ENCODE results near the gene POLDIP2.

The POLDIP2 gene

DNA sequence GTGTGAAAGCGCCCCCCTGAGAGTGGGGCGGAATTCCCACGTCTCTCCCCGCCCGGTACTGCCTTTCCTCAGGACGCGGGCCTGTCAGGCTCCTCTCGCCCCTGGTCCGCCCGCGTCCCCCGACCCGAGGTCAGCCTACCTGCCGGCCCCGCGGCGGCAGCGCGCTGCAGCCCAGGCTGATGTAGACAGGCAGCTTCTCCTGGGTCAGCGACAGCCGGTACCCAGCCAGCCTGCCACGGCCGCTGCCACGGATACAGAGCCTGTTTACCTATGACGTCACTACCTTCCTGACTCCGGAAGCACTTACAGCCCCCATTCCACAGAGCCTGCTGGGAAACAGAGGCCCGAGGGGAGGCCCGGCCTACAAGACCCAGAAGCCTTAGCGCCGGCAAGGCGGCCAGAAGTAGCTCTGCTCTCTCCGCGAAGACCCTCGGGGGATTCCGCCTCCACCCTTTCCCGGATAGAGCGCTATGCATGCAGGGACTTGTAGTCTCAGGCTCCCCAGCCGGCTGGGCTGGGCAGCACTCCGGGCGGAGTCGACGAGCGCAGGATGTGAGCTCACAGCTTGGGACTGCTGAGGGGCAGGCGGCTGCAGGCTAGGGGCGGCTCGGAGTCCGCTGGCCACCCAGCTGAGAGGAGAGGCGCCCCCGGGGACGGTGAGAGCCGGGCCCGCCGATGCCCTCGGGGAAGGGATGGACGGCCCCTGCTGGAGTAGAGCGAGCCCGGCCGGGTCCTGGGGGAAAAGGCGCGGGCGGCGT lies 21.9 kb downstream of the POLDIP2 start, which contains the start of the genes IFT20 and TNFAIP1:
IFT20 (minus strand) TSS at position 272 of the 758 bp plus-strand sequence. CDS start 3,487 bp downstream, outside the sequence.
TNFAIP1 (plus strand) TSS at position 561 of the 758 bp plus-strand sequence. CDS start 3,761 bp downstream, outside the sequence.
- DNase-seq (ENCODE audit: low spot score): peak; percentile 99

GRCh38 chr17:28334666-28335200 lies 22.6 kb downstream of the POLDIP2 start:
- DNase-seq (ENCODE audit: low spot score): no peak

GRCh38 chr17:28334171-28334570 lies 23.2 kb downstream of the POLDIP2 start:
- DNase-seq (ENCODE audit: low spot score): no peak

- DNase-seq (ENCODE audit: low spot score): no peak
Measured at GRCh38 chr17:28333083-28333746, 24.1 kb downstream of the POLDIP2 start.

- no peak for DNase-seq (ENCODE audit: low spot score)
Measured at GRCh38 chr17:28331891-28332420, 25.4 kb downstream of the POLDIP2 start.

DNA sequence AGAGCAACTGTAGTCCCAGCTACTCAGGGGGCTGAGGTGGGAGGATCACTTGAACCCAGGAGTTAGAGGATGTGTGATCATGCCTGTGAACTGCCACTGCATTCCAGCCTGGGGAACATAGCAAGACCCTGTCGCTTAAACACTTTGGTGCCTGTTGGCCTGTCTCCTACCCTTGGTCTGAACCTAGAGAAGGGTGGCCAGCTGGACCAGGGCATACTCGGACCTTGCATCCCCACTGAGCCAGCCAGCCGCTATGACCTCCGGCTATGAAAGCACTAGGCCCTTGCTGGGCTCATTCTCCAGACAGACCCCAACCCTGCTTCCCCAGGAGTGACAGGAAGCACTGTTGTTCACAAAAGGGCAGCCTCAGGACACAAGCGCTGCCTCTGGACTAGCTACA lies 26.7 kb downstream of the POLDIP2 start:
- no peak for DNase-seq (ENCODE audit: low spot score)

GRCh38 chr17:28328325-28328724 lies 29.0 kb downstream of the POLDIP2 start:
- no peak for DNase-seq (ENCODE audit: low spot score)

DNA sequence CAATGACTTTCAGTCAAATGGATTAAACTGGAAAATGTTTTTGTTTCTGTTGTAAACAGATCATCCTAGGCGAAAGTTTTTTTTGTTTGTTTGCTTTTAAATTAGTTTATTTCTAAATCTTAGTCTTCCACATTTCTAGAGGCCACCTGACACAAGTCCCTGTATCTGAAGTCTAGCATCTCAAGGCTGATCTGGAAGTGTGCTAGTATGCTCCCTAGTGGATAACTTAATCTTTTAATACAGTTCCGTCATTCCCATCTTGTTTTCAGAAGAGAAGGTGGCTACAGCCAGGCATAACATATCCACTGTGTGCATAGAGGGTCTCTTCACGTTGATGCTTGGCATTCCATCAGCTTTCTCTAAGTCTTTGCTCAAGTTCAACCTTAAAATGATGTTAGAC lies 29.6 kb downstream of the POLDIP2 start:
- no peak for DNase-seq (ENCODE audit: low spot score)

- DNase-seq (ENCODE audit: low spot score): no peak
Measured at GRCh38 chr17:28327031-28327607, 30.2 kb downstream of the POLDIP2 start.

GRCh38 chr17:28326114-28326513 lies 31.2 kb downstream of the POLDIP2 start:
- DNase-seq (ENCODE audit: low spot score): no peak

- no peak for DNase-seq (ENCODE audit: low spot score)
Measured at GRCh38 chr17:28325211-28325610, 32.1 kb downstream of the POLDIP2 start.

GRCh38 chr17:28324781-28325180 lies 32.5 kb downstream of the POLDIP2 start:
- DNase-seq (ENCODE audit: low spot score): no peak

DNA sequence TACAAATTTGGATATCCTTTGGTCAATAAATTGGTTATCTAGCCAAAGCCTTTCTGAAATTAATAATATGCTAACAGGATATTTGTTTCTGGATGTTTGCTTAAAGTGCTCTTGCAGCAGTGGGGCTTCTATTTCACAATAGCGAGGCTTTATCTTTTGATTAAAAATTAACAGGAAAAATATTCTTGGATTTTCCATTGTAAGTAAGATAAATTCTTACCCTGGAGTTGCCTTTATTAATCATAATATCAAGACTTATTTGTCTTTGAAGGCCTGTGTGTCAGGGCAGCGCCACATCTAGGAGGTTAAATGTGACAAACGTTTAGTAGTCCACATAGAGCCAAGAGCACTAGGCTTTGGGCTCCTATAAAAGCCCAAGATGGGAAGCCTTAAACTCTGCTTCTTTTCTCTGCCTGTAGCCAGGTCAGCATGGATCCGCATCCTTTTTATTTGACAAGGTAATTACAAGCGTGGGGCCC lies 33.0 kb downstream of the POLDIP2 start:
- DNase-seq (ENCODE audit: low spot score): no peak

GRCh38 chr17:28320215-28321061 lies 36.9 kb downstream of the POLDIP2 start:
- no peak for DNase-seq (ENCODE audit: low spot score)

DNA sequence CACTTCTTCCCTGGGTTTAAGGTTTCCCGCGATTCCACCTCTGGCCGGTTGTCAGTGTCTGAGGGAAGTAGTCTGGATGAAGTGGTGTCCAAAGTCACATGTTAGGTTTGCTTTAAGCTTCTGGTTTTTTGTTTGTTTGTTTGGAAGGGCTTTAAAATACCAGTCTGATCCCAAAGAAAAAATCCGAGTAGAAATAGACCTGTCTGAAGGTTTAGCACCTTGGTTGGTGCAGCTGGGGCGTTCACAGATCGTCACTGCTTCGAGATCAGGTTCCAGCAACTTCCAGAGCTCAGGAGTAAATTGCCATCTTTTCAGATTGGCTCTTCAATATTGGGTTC lies 37.8 kb downstream of the POLDIP2 start:
- DNase-seq (ENCODE audit: low spot score): no peak

GRCh38 chr17:28318759-28319597 lies 38.3 kb downstream of the POLDIP2 start, which contains the start of gene TMEM97:
TSS of gene TMEM97 (plus strand) at chr17:28319200. CDS start at chr17:28319240, 40 bp downstream.
- peak; percentile 94 for DNase-seq (ENCODE audit: low spot score)

GRCh38 chr17:28317966-28318758 lies 39.2 kb downstream of the POLDIP2 start:
- no peak for DNase-seq (ENCODE audit: low spot score)

- no peak for DNase-seq (ENCODE audit: low spot score)
Measured at GRCh38 chr17:28317099-28317965, 40.0 kb downstream of the POLDIP2 start.

All from CD4-positive, alpha-beta T cell treated with Interleukin-2 at 100 ng/mL for 4 hours (primary cell).